Endothelial cell of umbilical vein (primary cell): ENCODE results near the gene IGBP1. TPM values are rescaled to one million over a fixed set of nuclear protein-coding genes. Genes with fewer than 3 reads are reported as not detected.

Experiments
- BruUV-seq: library from RNA; stranded (reverse); fragments of 400-500 nt; replicated peaks from 2 replicates; lab custom pipeline; 2021; lab: Mats Ljungman, UMichigan
- CTCF ChIA-PET: fragments of 300-600, 350-600 bp; sonication (Branson Sonifier 250); formaldehyde crosslinking; loops from one replicate; lab custom pipeline; 2021; ENCODE audit warnings: antibody characterized with exemption, inconsistent platforms; lab: Charles Lee
- POLR2A ChIA-PET: fragments of 300-600, 350-600 bp; sonication (Branson Sonifier 250); formaldehyde crosslinking; loops from one replicate; lab custom pipeline; 2021; ENCODE audit warnings: antibody characterized with exemption, inconsistent platforms; lab: Charles Lee
- DNase-seq: peaks from one replicate; pipeline ENCODE4 v3.0.0-alpha.2; 2011; ENCODE audit warnings: low read depth, low spot score
- FAIRE-seq: peaks from 2 replicates; lab custom pipeline; 2011; peaks lifted over from hg19 to GRCh38; lab: Jason Lieb, UNC
- H2AFZ ChIP-seq: 2 replicates; pipeline ENCODE4 v1.6.0; 2012; ENCODE audit warnings: low read depth, low read length, control low read depth, inconsistent platforms
- H3K27ac ChIP-seq: 2 replicates; pipeline ENCODE4 v1.5.1; 2011; ENCODE audit warnings: low read depth, mild to moderate bottlenecking, control low read depth, low read length, moderate library complexity; ENCODE audit not compliant: insufficient read depth
- H3K27me3 ChIP-seq, 2 experiments: 2 replicates each; pipeline versions ENCODE4 v1.6.0 to v1.6.1; 2011; ENCODE audit warnings: low read length in 2 of 2, mixed read lengths in 1 of 2; ENCODE audit not compliant: control insufficient read depth in 2 of 2, insufficient read depth in 2 of 2
- H3K36me3 ChIP-seq, 2 experiments: 2 replicates in 1 of 2; 3 replicates in 1 of 2; pipeline ENCODE4 v1.5.1; 2011; ENCODE audit warnings: low read length in 2 of 2, mild to moderate bottlenecking in 1 of 2, moderate library complexity in 1 of 2; ENCODE audit not compliant: control insufficient read depth in 2 of 2, insufficient read depth in 2 of 2; ENCODE audit errors: extremely low read depth in 1 of 2
- H3K4me1 ChIP-seq: 3 replicates; pipeline ENCODE4 v1.5.1; 2011; ENCODE audit warnings: mild to moderate bottlenecking, low read length; ENCODE audit not compliant: control insufficient read depth, insufficient read depth; ENCODE audit errors: extremely low read depth
- H3K4me2 ChIP-seq: 2 replicates; pipeline ENCODE4 v1.6.1; 2011; ENCODE audit warnings: low read length, control low read depth, mixed read lengths; ENCODE audit not compliant: insufficient read depth
- H3K4me3 ChIP-seq, 3 experiments: fragments of 200-600 bp in 1 of 3; sonication (generic), shearing (Covaris generic) in 1 of 3; replicated peaks in 1 of 3; 2 replicates each; pipeline ENCODE4 v1.5.1; 2011 to 2016; ENCODE audit warnings: control low read depth in 3 of 3, low read length in 3 of 3, mild to moderate bottlenecking in 2 of 3, inconsistent platforms in 1 of 3, low read depth in 1 of 3, moderate library complexity in 1 of 3; ENCODE audit not compliant: insufficient read depth in 1 of 3
- H3K79me2 ChIP-seq: 2 replicates; pipeline ENCODE4 v1.6.0; 2012; ENCODE audit warnings: low read length, inconsistent platforms; ENCODE audit not compliant: control insufficient read depth, insufficient read depth
- H3K9ac ChIP-seq: replicated peaks from 2 replicates; pipeline ENCODE3; 2011; ENCODE audit warnings: low read length, control low read depth; ENCODE audit not compliant: insufficient read depth; ENCODE audit errors: extremely low read depth
- H3K9me1 ChIP-seq: replicated peaks from 3 replicates; pipeline ENCODE4 v1.6.0; 2011; ENCODE audit warnings: mild to moderate bottlenecking, low read length; ENCODE audit not compliant: control insufficient read depth, insufficient read depth; ENCODE audit errors: extremely low read depth
- H3K9me3 ChIP-seq: replicated peaks from 2 replicates; pipeline ENCODE4 v1.5.1; 2012; ENCODE audit warnings: low read length, inconsistent platforms; ENCODE audit not compliant: control insufficient read depth, insufficient read depth
- H4K20me1 ChIP-seq: replicated peaks from 2 replicates; pipeline ENCODE3; 2011; ENCODE audit warnings: mild to moderate bottlenecking, low read length; ENCODE audit not compliant: control insufficient read depth, insufficient read depth; ENCODE audit errors: extremely low read depth
- FOS ChIP-seq: IDR thresholded peaks from 2 replicates; pipeline ENCODE4 v1.6.1; 2011; ENCODE audit warnings: mild to moderate bottlenecking, low read length, moderate library complexity, borderline replicate concordance; ENCODE audit not compliant: insufficient read depth
- GATA2 ChIP-seq: IDR thresholded peaks from 2 replicates; pipeline ENCODE4 v1.7.0; 2011; ENCODE audit warnings: low read depth, mild to moderate bottlenecking, moderate library complexity, mixed read lengths, low read length; ENCODE audit not compliant: insufficient read length, insufficient read depth
- MYC ChIP-seq: IDR thresholded peaks from one replicate; pipeline ENCODE4 v1.6.1; 2011; ENCODE audit warnings: mild to moderate bottlenecking, low read depth, low read length
- POLR2AphosphoS5 ChIP-seq: IDR thresholded peaks from 2 replicates; pipeline ENCODE4 v1.6.1; 2012; ENCODE audit warnings: low read depth, mild to moderate bottlenecking, control low read depth, low read length, moderate library complexity; ENCODE audit not compliant: insufficient read depth
- dilution Hi-C: fragments of 300-500 bp; cut with MboI; formaldehyde crosslinking; loops from one replicate; pipeline ENCODE4 v1.15.0; 2019; ENCODE audit warnings: low sequenced_read_pairs; ENCODE audit not compliant: extremely low pct_ligation_motif_present
- intact Hi-C: fragments of 100-400 bp; cut with micrococcal nuclease; formaldehyde crosslinking; loops from one replicate; pipeline ENCODE4 v1.10.0; 2022
- polyA plus RNA-seq, 4 experiments: library from polyadenylated mRNA; depleted of rRNA in 3 of 4; stranded (reverse) in 3 of 4; unstranded in 1 of 4; fragments of >200 nt; gene quantifications; 2 replicates each; pipeline versions ENCODE4 v1.2.1 to v1.2.3, GENCODE V29; 2011 to 2012; ENCODE audit warnings: missing spikeins in 1 of 4
- total RNA-seq: library from RNA; stranded (reverse); gene quantifications from 2 replicates; pipeline ENCODE4 v1.2.3, GENCODE V29; 2021

The IGBP1 gene
- total and polyA plus RNA-seq, 2 donors (not counting 3 experiments of a cell fraction or from before 2014, with no cell fraction given), result 38.1 to 39.5 TPM

- intact Hi-C loops, result loop anchor here (2.0 kb wide), 1 partner anchor 43 kb away; no protein-coding TSS in a partner anchor
Measured at GRCh38 chrX:70089604-70090297, 43.5 kb upstream of the IGBP1 start.

GRCh38 chrX:70092247-70092646 lies 41.0 kb upstream of the IGBP1 start:
- POLR2A ChIA-PET, result no interaction called here
- H2AFZ ChIP-seq, result no peak overlapping the region
- intact Hi-C loops, result no loop called here
- no peaks in the 10 kb centered on the region for H3K36me3 ChIP-seq
- no peaks in the 10 kb centered on the region for H3K27me3 ChIP-seq
- dilution Hi-C loops, result no loop called here
- FAIRE-seq (no peak), DNase-seq (no peak)
- H3K4me2 ChIP-seq, result no peak overlapping the region
- no peaks in the 10 kb centered on the region for H3K79me2 ChIP-seq
- no peak overlapping the region for H3K27ac ChIP-seq
- no peak overlapping the region for H3K4me3 ChIP-seq
- no peaks in the 10 kb centered on the region for H3K9me1 ChIP-seq
- no peaks in the 10 kb centered on the region for H3K9me3 ChIP-seq
- H3K9ac ChIP-seq, result no peak overlapping the region
- H4K20me1 ChIP-seq, result no peaks in the 10 kb centered on the region
- CTCF ChIA-PET, result interaction anchor here (1.9 to 7.1 kb wide), 3 partner anchors 46 to 62 kb away, joined by 4 to 207 read pairs (median 6); no protein-coding TSS in a partner anchor
- no TSS peak for BruUV-seq
- H3K4me1 ChIP-seq, result peaks cover 29% of the 10 kb centered on the region
- no peak for TF ChIP-seq POLR2AphosphoS5

More at GRCh38 chrX:70089604-70090297, 43.5 kb upstream of the IGBP1 start:
- peak overlapping the region; percentile 72 for H2AFZ ChIP-seq
- CTCF ChIA-PET, result no interaction called here
- H3K9me3 ChIP-seq, result no peaks in the 10 kb centered on the region
- no peaks in the 10 kb centered on the region for H3K9me1 ChIP-seq
- H3K27ac ChIP-seq, result no peak overlapping the region
- no peak overlapping the region for H3K9ac ChIP-seq
- FAIRE-seq (peak; percentile 94), DNase-seq (peak; percentile 41)
- dilution Hi-C loops, result no loop called here
- POLR2A ChIA-PET, result no interaction called here
- no peak overlapping the region for H3K4me3 ChIP-seq
- no peaks in the 10 kb centered on the region for H3K27me3 ChIP-seq
- H3K4me2 ChIP-seq, result peak overlapping the region; percentile 31
- no peaks in the 10 kb centered on the region for H4K20me1 ChIP-seq
- H3K79me2 ChIP-seq, result no peaks in the 10 kb centered on the region
- peak; percentile 78 for TF ChIP-seq GATA2
- no peak for TF ChIP-seq MYC
- peak; percentile 66 for TF ChIP-seq FOS
- peaks cover 29% of the 10 kb centered on the region for H3K4me1 ChIP-seq
- no peaks in the 10 kb centered on the region for H3K36me3 ChIP-seq
- no TSS peak for BruUV-seq
